ENCODE data around the gene KBTBD3.
"Not testable (repeated sequence)": the region's sequence is repeated elsewhere in the genome, so short reads cannot be mapped to it uniquely, and the experiment has no call there.

The KBTBD3 gene

GRCh38 chr11:106059617-106060016 is 17.5 kb downstream of the KBTBD3 start:
- H3K27ac ChIP-seq, result no peak overlapping the region
- TF ChIP-seq CTCF (conservative IDR thresholded peaks at IDR 0.05) (no peak), ZFX (IDR thresholded peaks at IDR 0.05) (no peak)

GRCh38 chr11:106058377-106058776 is 18.8 kb downstream of the KBTBD3 start:
- not testable (repeated sequence) for H3K27ac ChIP-seq

- no peak for TF ChIP-seq ZFX (IDR thresholded peaks at IDR 0.05)
- TF ChIP-seq CTCF (conservative IDR thresholded peaks at IDR 0.05), result no peak
- no peak overlapping the region for H3K27ac ChIP-seq
These were observed 26.0 kb downstream of the KBTBD3 start for GRCh38 chr11:106051103-106051502.

- TF ChIP-seq CTCF (conservative IDR thresholded peaks at IDR 0.05) (no peak), ZFX (IDR thresholded peaks at IDR 0.05) (no peak)
- no peak overlapping the region for H3K27ac ChIP-seq
These were observed 27.2 kb downstream of the KBTBD3 start for GRCh38 chr11:106049727-106050476.

- no peak overlapping the region for H3K27ac ChIP-seq
- TF ChIP-seq ZFX (IDR thresholded peaks at IDR 0.05) (no peak), CTCF (conservative IDR thresholded peaks at IDR 0.05) (no peak)
These were observed 29.5 kb downstream of the KBTBD3 start for GRCh38 chr11:106047631-106048030.

- no peak overlapping the region for H3K27ac ChIP-seq
- TF ChIP-seq ZFX (IDR thresholded peaks at IDR 0.05) (no peak), CTCF (conservative IDR thresholded peaks at IDR 0.05) (no peak)
These were observed 33.6 kb downstream of the KBTBD3 start for GRCh38 chr11:106043540-106043939.

- H3K27ac ChIP-seq, result no peak overlapping the region
- TF ChIP-seq ZFX (IDR thresholded peaks at IDR 0.05) (no peak), CTCF (conservative IDR thresholded peaks at IDR 0.05) (no peak)
These were observed 44.3 kb downstream of the KBTBD3 start for GRCh38 chr11:106032861-106033260.

GRCh38 chr11:106031936-106032335 is 45.2 kb downstream of the KBTBD3 start:
- no peak overlapping the region for H3K27ac ChIP-seq
- TF ChIP-seq CTCF (conservative IDR thresholded peaks at IDR 0.05) (no peak), ZFX (IDR thresholded peaks at IDR 0.05) (no peak)
